Nucleus accumbens (tissue), 56 donors: ENCODE results near the gene TDG.

Experiments
- DNase-seq, 56 donors: peaks; one replicate each; lab custom pipeline; 2025; lab: John Stamatoyannopoulos, UW

TDG gene

GRCh38 chr12:103958621-103959020 is 7.1 kb upstream of the TDG start:
- DNase-seq, result no peak

- no peak for DNase-seq
These were observed 5.0 kb upstream of the TDG start for GRCh38 chr12:103960616-103961227.

DNA sequence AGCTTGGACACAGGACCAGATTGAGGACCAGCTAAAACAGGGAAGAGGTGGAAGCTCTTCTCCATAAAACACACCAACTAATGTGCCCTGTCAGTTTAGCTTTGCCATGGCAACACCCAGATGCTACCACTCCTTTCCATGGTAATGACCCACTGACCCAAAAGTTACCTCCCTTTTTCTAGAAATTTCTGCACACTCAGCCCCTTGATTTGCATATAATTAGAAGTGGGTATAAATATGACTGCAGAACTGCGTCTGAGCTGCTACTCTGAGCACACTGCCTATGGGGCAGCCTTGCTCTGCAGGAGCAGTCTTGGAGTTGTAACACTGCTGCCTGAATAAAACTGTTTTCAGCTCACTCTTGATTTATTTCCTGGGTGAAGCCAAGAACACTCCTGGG is 3.2 kb upstream of the TDG start:
- no peak for DNase-seq

- DNase-seq, result no peak
These were observed 867 bp upstream of the TDG start for GRCh38 chr12:103964805-103965204.

GRCh38 chr12:103965255-103965589 is 450 bp upstream of the TDG start:
- DNase-seq, result no peak

GRCh38 chr12:103966736-103967135 is 1.1 kb downstream of the TDG start:
- no peak for DNase-seq

DNA sequence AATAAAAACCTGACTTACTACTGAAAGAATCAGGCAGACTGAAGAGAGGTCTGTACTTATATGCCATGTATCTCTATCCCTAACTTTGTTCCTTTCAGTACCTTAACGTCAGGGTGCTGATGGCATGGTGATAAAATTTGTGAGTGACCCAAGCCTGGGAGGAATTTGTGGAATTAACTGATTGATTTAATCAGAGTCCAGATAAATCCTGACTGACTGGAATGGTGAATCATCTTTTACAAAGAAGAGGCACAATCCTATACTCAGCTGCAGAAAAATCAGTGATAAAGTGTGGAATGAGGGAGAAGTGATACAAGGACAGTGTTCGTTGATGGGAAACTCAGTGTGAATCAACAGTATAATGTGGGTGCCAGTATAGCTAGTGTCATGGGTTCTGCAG is 3.7 kb downstream of the TDG start:
- no peak for DNase-seq

- no peak for DNase-seq
These were observed 8.2 kb downstream of the TDG start for GRCh38 chr12:103973909-103974308.

GRCh38 chr12:103975368-103975767 is 9.7 kb downstream of the TDG start:
- DNase-seq, result no peak

- DNase-seq, result no peak
These were observed 12.8 kb downstream of the TDG start for GRCh38 chr12:103978384-103978982.

GRCh38 chr12:103986829-103987228 is 21.2 kb downstream of the TDG start:
- no peak for DNase-seq

DNA sequence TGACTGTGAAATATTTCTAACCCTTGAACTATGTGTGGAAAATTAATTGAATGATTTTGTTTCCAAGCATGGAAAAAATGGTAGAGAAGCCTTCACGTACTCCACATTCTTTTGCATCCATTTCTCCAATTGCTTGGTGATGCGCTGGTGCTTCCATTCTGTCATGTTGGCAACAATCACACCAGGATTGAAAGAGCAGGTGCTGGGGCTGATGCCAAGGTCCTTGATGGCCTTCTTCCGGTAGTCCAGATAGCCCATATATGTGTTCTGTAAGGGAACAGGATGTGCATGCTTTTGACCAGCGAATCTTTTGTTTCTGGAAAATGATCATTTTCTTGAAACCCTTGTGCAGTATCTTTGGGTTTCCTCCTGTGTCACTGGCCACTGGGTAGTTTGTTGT is 28.6 kb downstream of the TDG start:
- no peak for DNase-seq

- DNase-seq, result no peak
These were observed 30.9 kb downstream of the TDG start for GRCh38 chr12:103996595-103996994.

- DNase-seq, result no peak
These were observed 31.7 kb downstream of the TDG start for GRCh38 chr12:103997286-103997900.

GRCh38 chr12:103998976-103999375 is 33.3 kb downstream of the TDG start:
- no peak for DNase-seq

DNA sequence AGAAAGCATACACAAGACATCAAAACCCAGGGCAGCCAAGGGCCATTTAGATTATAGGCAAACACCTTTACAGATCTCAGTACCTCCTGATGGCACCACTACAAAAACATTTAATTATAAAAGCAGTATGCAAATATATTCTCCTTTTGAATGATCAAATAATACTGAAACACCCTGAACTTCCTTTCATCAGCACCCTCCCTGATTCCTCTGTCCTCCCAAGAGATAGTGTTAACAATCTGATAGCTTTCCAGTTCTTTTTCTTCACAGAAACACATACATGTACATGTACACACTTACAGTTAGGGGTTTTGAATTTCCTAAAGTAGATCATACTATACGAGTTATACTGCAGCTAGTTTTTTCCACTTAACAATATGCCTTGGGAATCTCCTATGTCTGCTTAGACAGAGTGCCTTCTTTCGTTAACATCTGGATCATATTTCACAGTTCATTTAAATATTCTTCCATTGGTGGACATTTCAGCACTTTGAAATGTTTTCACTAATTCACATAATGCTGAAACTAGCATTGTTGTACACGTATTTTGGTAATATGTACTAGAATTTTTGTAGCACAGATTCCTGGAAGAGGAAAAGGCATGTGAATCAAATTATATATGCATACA is 35.2 kb downstream of the TDG start:
- no peak for DNase-seq

GRCh38 chr12:104002686-104003085 is 37.0 kb downstream of the TDG start:
- DNase-seq, result no peak

- DNase-seq, result no peak
These were observed 37.9 kb downstream of the TDG start for GRCh38 chr12:104003596-104003995.

DNA sequence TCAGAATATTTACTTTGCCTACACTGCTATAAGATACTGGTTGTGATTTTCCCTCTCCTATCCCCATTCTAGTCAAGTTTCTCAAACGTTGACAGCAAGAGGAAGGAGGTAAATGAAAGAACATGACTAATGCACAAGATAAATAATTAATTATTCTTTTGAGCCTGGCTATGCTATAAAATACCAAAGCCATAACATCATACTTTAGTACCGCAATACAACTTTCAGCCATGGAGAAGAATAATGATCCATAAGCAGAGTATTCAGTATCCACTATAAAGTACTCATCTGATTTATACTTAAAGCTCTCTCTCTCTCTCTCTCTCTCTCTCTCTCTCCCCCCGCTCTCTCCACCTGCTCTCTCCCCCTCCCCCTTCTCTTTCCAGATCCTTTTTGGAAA is 41.3 kb downstream of the TDG start:
- DNase-seq, result no peak

GRCh38 chr12:104010121-104010520 is 44.4 kb downstream of the TDG start:
- no peak for DNase-seq

DNA sequence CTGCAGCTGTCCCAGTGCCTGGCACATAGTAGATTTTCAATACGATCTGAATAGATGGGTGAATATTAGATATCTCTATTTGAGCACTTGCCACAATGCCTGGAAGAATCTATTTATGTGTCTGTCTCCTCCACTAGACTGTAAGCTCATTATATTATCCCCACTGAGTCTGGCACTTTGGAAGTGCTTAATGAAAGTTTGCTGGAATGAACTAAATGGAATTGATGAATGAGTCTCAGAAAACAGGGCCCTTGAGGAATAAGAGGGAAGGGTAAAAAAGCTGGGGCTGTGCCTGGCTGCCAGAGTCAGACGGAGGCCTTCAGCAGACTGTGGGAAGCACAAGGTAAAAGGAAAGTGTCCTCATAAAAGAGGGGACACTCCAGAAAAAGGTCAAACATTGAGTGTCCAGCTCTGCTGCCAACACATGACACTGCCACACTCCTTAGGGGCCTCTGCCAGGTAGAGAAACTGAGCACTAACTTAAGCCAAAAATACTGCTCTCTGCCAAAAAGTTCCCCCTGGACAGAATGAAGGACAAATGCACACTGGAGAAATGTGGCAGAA is 45.0 kb downstream of the TDG start:
- DNase-seq, result peak in 9 of 56 donors; percentile 0 to 12 (median 2)

DNA sequence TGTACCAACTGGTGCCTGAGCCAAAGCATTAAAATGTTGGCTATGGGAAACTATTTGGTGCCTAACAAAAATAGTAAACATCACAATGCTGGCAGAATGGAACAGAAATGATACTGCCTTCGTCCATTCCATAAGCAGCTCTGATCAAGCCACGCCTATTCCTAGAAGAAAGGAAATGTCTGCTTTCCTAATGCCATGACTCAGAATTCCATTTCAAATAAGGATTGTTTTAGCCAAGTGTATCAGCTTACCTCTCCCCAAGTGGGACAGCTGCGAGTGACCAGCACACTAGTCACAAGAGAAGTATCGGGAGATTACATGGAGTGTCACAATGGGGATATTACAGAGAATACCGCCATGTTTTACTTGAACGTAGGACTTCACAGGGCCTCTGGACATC is 45.6 kb downstream of the TDG start:
- no peak for DNase-seq
